ENCODE measurements around the gene C1orf226.

DNA sequence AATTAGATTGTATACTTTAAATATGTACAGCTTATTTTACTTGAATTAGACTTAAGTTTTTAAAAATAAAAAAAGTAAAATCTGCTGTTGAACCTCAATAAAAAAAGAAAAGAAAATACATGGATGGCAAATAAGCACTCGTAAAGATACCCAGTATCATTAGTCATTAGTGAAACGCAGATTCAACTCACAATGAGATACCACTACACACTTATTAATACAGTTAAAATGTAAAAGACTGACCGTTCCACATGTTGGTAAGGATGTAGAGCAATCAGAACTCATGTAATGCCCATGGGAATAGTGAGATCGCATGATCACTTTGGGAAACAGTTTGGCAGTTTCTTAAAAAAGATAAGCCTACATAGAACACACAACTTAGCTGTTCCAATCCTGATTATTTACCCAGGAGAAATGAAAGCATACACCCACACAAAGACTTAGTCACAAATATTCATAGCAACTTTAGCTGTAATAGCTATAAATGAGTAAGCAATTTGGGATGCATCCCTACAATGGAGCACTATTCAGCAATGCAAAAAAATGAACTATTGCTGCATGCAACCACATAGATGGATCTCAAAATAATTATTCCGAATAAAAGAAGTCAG lies 23.1 kb downstream of the C1orf226 start:
- TF ChIP-seq, protein P1, sequence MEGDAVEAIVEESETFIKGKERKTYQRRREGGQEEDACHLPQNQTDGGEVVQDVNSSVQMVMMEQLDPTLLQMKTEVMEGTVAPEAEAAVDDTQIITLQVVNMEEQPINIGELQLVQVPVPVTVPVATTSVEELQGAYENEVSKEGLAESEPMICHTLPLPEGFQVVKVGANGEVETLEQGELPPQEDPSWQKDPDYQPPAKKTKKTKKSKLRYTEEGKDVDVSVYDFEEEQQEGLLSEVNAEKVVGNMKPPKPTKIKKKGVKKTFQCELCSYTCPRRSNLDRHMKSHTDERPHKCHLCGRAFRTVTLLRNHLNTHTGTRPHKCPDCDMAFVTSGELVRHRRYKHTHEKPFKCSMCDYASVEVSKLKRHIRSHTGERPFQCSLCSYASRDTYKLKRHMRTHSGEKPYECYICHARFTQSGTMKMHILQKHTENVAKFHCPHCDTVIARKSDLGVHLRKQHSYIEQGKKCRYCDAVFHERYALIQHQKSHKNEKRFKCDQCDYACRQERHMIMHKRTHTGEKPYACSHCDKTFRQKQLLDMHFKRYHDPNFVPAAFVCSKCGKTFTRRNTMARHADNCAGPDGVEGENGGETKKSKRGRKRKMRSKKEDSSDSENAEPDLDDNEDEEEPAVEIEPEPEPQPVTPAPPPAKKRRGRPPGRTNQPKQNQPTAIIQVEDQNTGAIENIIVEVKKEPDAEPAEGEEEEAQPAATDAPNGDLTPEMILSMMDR (IDR thresholded peaks at IDR 0.05) = no peak
- TF ChIP-seq POLR2A (IDR thresholded peaks at IDR 0.05) = no peak
